ENCODE measurements around the gene RMDN3.

RMDN3 gene

GRCh38 chr15:40772014-40772413 is 17.0 kb upstream of the RMDN3 start:
- no peak for DNase-seq

- no peak for DNase-seq
Measured at GRCh38 chr15:40771242-40771641, 16.2 kb upstream of the RMDN3 start.

- DNase-seq, result no peak
Measured at GRCh38 chr15:40770147-40770721, 15.2 kb upstream of the RMDN3 start.

GRCh38 chr15:40769274-40770146 is 14.5 kb upstream of the RMDN3 start, which contains the start of gene C15orf62:
Gene C15orf62 (plus strand): TSS chr15:40769980. CDS start chr15:40770496, 516 bp downstream.
- peak; percentile 53 for DNase-seq

GRCh38 chr15:40768521-40769273 is 13.6 kb upstream of the RMDN3 start:
- DNase-seq, result no peak

GRCh38 chr15:40767838-40768500 is 12.9 kb upstream of the RMDN3 start:
- DNase-seq, result no peak

- no peak for DNase-seq
Measured at GRCh38 chr15:40766906-40767837, 12.1 kb upstream of the RMDN3 start.

GRCh38 chr15:40766194-40766815 is 11.3 kb upstream of the RMDN3 start:
- DNase-seq, result no peak

- DNase-seq, result no peak
Measured at GRCh38 chr15:40764629-40765103, 9.6 kb upstream of the RMDN3 start.

GRCh38 chr15:40763801-40764628 is 9.0 kb upstream of the RMDN3 start, which contains the start of gene GCHFR:
Gene GCHFR (plus strand): TSS chr15:40764068. CDS start chr15:40764181, 113 bp downstream.
- DNase-seq, result peak; percentile 65

- peak; percentile 36 for DNase-seq
Measured at GRCh38 chr15:40762919-40763800, 8.1 kb upstream of the RMDN3 start.

GRCh38 chr15:40759961-40760360 is 4.9 kb upstream of the RMDN3 start:
- no peak for DNase-seq

- DNase-seq, result no peak
Measured at GRCh38 chr15:40756938-40757337, 1.9 kb upstream of the RMDN3 start.

- DNase-seq, result no peak
Measured at GRCh38 chr15:40755812-40756208, 756 bp upstream of the RMDN3 start.

- DNase-seq, result peak; percentile 13
Measured at GRCh38 chr15:40754574-40754882, 526 bp downstream of the RMDN3 start.

GRCh38 chr15:40751745-40752144 is 3.3 kb downstream of the RMDN3 start:
- DNase-seq, result no peak

- no peak for DNase-seq
Measured at GRCh38 chr15:40750885-40751284, 4.2 kb downstream of the RMDN3 start.

- DNase-seq, result no peak
Measured at GRCh38 chr15:40749151-40749630, 5.9 kb downstream of the RMDN3 start.
